H1 (cell line): ENCODE results near the gene AHR. TPM values are rescaled to one million over a fixed set of nuclear protein-coding genes. Genes with fewer than 3 reads are reported as not detected.

Experiments
- ASH2L ChIP-seq: fragments of 200-600, 300-600 bp; sonication (generic); IDR thresholded peaks from one replicate; pipeline ENCODE4 v1.7.1; 2017; ENCODE audit warnings: low read length
- BCL11A ChIP-seq, 2 experiments: IDR thresholded peaks; one replicate each; pipeline ENCODE4 v1.6.1; 2011; ENCODE audit warnings: low read depth in 2 of 2, low read length in 2 of 2, mild to moderate bottlenecking in 2 of 2
- CBX8 ChIP-seq: fragments of 300-800, 300-1000 bp; sonication (generic); IDR thresholded peaks from 2 replicates; pipeline ENCODE4 v1.7.1; 2016; ENCODE audit warnings: low read depth, low read length, borderline replicate concordance
- CEBPB ChIP-seq: IDR thresholded peaks from 2 replicates; pipeline ENCODE4 v1.6.1; 2012; ENCODE audit warnings: low read depth, low read length
- CTBP2 ChIP-seq: IDR thresholded peaks from 2 replicates; pipeline ENCODE4 v1.7.0; 2011; ENCODE audit warnings: borderline replicate concordance, mild to moderate bottlenecking, moderate library complexity, mixed read lengths, low read length; ENCODE audit not compliant: insufficient read depth, insufficient read length
- FOSL1 ChIP-seq: IDR thresholded peaks from 2 replicates; pipeline ENCODE4 v1.6.1; 2011; ENCODE audit warnings: mild to moderate bottlenecking, low read depth, low read length, moderate library complexity; ENCODE audit not compliant: insufficient read depth
- JUND ChIP-seq: IDR thresholded peaks from 2 replicates; pipeline ENCODE4 v1.6.1; 2011; ENCODE audit warnings: mild to moderate bottlenecking, improper control_type of control experiment, low read length
- KDM5A ChIP-seq: fragments of 200-600 bp; IDR thresholded peaks from 2 replicates; pipeline ENCODE4 v1.7.1; 2012; ENCODE audit warnings: mild to moderate bottlenecking, low read length, inconsistent platforms, mixed read lengths
- POLR2AphosphoS5 ChIP-seq: IDR thresholded peaks from 2 replicates; pipeline ENCODE4 v1.6.1; 2011; ENCODE audit warnings: low read depth, low read length
- RXRA ChIP-seq: IDR thresholded peaks from 2 replicates; pipeline ENCODE4 v1.6.1; 2011; ENCODE audit warnings: low read depth, mild to moderate bottlenecking, low read length, moderate library complexity; ENCODE audit not compliant: insufficient read depth
- SIN3A ChIP-seq, 2 experiments: IDR thresholded peaks in 1 of 2; conservative IDR thresholded peaks in 1 of 2; 2 replicates each; pipeline ENCODE4 v1.6.1; 2011 to 2012; ENCODE audit warnings: low read length in 2 of 2, improper control_type of control experiment in 1 of 2, low read depth in 1 of 2, mild to moderate bottlenecking in 1 of 2
- SIRT6 ChIP-seq: IDR thresholded peaks from one replicate; pipeline ENCODE4 v1.7.1; 2012; ENCODE audit warnings: low read length, inconsistent platforms
- SP1 ChIP-seq: IDR thresholded peaks from 2 replicates; pipeline ENCODE4 v1.6.1; 2011; ENCODE audit warnings: low read depth, low read length
- SP2 ChIP-seq: IDR thresholded peaks from 2 replicates; pipeline ENCODE4 v1.6.1; 2012; ENCODE audit warnings: mild to moderate bottlenecking, low read length, inconsistent platforms
- SP4 ChIP-seq: IDR thresholded peaks from 2 replicates; pipeline ENCODE4 v1.6.1; 2012; ENCODE audit warnings: low read length, inconsistent platforms
- SRF ChIP-seq: IDR thresholded peaks from 2 replicates; pipeline ENCODE4 v1.6.1; 2011; ENCODE audit warnings: mild to moderate bottlenecking, low read depth, low read length, moderate library complexity
- TAF1 ChIP-seq: IDR thresholded peaks from 2 replicates; pipeline ENCODE4 v1.6.1; 2011; ENCODE audit warnings: mild to moderate bottlenecking, low read depth, low read length
- TEAD4 ChIP-seq: IDR thresholded peaks from 2 replicates; pipeline ENCODE4 v1.6.1; 2012; ENCODE audit warnings: low read depth, low read length, inconsistent platforms, mixed read lengths
- polyA plus RNA-seq, 7 experiments: library from polyadenylated mRNA; depleted of rRNA in 3 of 7; stranded (reverse) in 5 of 7; unstranded in 2 of 7; fragments of >200 nt in 5 of 7; fragments of 200-250 nt in 2 of 7; gene quantifications; 1 replicate in 5 of 7; 2 replicates in 1 of 7; 4 replicates in 1 of 7; pipeline versions ENCODE4 v1.2.1 to v1.2.3, GENCODE V29; 2011 to 2013; ENCODE audit warnings: missing spikeins in 2 of 7, mixed read lengths in 2 of 7
- total RNA-seq: library from RNA; stranded (reverse); fragmentation: NEBNext Ultra II Directional; extraction: Animal tissue kit (Norgen Biotek cat#: 25700); gene quantifications from 2 replicates; pipeline ENCODE4 v1.2.1, GENCODE V29; 2021
- TF ChIP-seq, protein P1 (sequence below): IDR thresholded peaks from 2 replicates; pipeline ENCODE4 v1.6.1; 2012; ENCODE audit warnings: inconsistent platforms
- TF ChIP-seq, protein P2 (sequence below): IDR thresholded peaks from 2 replicates; pipeline ENCODE4 v1.6.1; 2011; ENCODE audit warnings: low read depth, mild to moderate bottlenecking, low read length; ENCODE audit not compliant: insufficient read depth
- TF ChIP-seq, protein P3 (sequence below): IDR thresholded peaks from 2 replicates; pipeline ENCODE4 v1.6.1; 2011; ENCODE audit warnings: low read length, improper control_type of control experiment
- TF ChIP-seq, protein P4 (sequence below): IDR thresholded peaks from 2 replicates; pipeline ENCODE4 v1.6.1; 2012; ENCODE audit warnings: low read length, inconsistent platforms

AHR gene
- total and polyA plus RNA-seq, 2 of the 8 experiments (the other 6 are each of a cell fraction or from before 2014, with no cell fraction given) = 1.4 to 9.7 TPM

DNA sequence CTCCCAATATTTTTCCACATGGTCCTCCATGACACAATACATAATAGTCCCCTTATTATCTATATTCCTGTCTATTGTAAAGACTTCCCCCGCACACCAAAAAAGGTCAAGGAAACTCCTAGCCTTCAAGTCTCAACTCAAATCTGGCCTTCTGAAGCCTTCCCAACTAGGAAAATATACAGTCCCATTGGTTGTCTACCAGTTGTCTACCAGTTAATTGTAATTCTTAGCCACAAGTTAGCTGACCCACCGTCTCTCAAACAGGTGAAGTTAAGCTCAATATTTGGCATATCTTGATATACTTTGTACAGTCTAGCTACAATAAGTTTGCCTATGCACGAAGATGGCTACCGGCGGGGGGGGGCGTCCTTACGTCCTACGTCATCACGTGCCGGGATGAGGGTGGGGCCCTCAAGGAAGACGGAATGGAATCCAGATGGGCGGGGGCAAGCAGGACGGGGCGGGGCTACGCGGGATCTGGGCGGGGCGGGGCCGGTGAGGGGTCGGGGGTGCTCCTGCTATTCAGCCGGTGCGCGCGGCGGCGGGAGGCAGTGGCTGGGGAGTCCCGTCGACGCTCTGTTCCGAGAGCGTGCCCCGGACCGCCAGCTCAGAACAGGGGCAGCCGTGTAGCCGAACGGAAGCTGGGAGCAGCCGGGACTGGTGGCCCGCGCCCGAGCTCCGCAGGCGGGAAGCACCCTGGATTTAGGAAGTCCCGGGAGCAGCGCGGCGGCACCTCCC lies at the start of gene AHR (continued):
- TF ChIP-seq CEBPB = no peak
- TF ChIP-seq RXRA = no peak
- TF ChIP-seq, protein P1, sequence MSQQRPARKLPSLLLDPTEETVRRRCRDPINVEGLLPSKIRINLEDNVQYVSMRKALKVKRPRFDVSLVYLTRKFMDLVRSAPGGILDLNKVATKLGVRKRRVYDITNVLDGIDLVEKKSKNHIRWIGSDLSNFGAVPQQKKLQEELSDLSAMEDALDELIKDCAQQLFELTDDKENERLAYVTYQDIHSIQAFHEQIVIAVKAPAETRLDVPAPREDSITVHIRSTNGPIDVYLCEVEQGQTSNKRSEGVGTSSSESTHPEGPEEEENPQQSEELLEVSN = peak; percentile 84
- TF ChIP-seq SRF = no peak
- peak; percentile 81 for TF ChIP-seq POLR2AphosphoS5
- no peak for TF ChIP-seq SP4
- no peak for TF ChIP-seq SIN3A (conservative IDR thresholded peaks at IDR 0.05 in 1 of 2, IDR thresholded peaks at IDR 0.05 in 1 of 2; ENCODE audit: low read depth in 1 of 2, low read length in 2 of 2)
- no peak for TF ChIP-seq JUND
- TF ChIP-seq, protein P2, sequence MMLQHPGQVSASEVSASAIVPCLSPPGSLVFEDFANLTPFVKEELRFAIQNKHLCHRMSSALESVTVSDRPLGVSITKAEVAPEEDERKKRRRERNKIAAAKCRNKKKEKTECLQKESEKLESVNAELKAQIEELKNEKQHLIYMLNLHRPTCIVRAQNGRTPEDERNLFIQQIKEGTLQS = no peak
- TF ChIP-seq CTBP2 = no peak
- TF ChIP-seq TEAD4 = no peak
- TF ChIP-seq FOSL1 = no peak
- no peak for TF ChIP-seq SP1
- no peak for TF ChIP-seq SIRT6
- no peak for TF ChIP-seq BCL11A (IDR thresholded peaks at IDR 0.05; ENCODE audit: low read depth in 2 of 2, low read length in 2 of 2)
- TF ChIP-seq SP2 = no peak
- TF ChIP-seq CBX8 = no peak
- peak; percentile 87 for TF ChIP-seq TAF1
- TF ChIP-seq, protein P3, sequence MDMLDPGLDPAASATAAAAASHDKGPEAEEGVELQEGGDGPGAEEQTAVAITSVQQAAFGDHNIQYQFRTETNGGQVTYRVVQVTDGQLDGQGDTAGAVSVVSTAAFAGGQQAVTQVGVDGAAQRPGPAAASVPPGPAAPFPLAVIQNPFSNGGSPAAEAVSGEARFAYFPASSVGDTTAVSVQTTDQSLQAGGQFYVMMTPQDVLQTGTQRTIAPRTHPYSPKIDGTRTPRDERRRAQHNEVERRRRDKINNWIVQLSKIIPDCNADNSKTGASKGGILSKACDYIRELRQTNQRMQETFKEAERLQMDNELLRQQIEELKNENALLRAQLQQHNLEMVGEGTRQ = 0 out of 2 replicates have a peak, but pooled peaks have one; percentile 42
- no peak for TF ChIP-seq KDM5A
- TF ChIP-seq, protein P4, sequence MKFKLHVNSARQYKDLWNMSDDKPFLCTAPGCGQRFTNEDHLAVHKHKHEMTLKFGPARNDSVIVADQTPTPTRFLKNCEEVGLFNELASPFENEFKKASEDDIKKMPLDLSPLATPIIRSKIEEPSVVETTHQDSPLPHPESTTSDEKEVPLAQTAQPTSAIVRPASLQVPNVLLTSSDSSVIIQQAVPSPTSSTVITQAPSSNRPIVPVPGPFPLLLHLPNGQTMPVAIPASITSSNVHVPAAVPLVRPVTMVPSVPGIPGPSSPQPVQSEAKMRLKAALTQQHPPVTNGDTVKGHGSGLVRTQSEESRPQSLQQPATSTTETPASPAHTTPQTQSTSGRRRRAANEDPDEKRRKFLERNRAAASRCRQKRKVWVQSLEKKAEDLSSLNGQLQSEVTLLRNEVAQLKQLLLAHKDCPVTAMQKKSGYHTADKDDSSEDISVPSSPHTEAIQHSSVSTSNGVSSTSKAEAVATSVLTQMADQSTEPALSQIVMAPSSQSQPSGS = no peak
- no peak for TF ChIP-seq ASH2L
